Colonic mucosa (tissue), 4 donors: ENCODE data around the gene RNF144A. TPM values are rescaled to one million over a fixed set of nuclear protein-coding genes. Genes with fewer than 3 reads are reported as not detected.

Experiments
- DNase-seq: peaks from one replicate; pipeline ENCODE4 v3.0.0-alpha.2; 2020
- H3K27ac ChIP-seq: fragments of 200-600 bp; one replicate; pipeline ENCODE4 v1.8.0; 2021
- H3K27me3 ChIP-seq: fragments of 200-600 bp; one replicate; pipeline ENCODE4 v1.8.0; 2021
- H3K36me3 ChIP-seq: fragments of 200-600 bp; one replicate; pipeline ENCODE4 v1.8.0; 2021
- H3K4me1 ChIP-seq: fragments of 200-600 bp; one replicate; pipeline ENCODE4 v1.8.0; 2021; ENCODE audit warnings: mild to moderate bottlenecking
- H3K4me3 ChIP-seq: fragments of 200-600 bp; one replicate; pipeline ENCODE4 v1.8.0; 2021
- H3K9ac ChIP-seq, 2 donors: one replicate each; pipeline ENCODE4 v1.7.0; 2013; ENCODE audit warnings: control low read depth in 2 of 2, low read depth in 2 of 2, low read length in 2 of 2
- H3K9me3 ChIP-seq: fragments of 200-600 bp; one replicate; pipeline ENCODE4 v1.8.0; 2021
- CTCF ChIP-seq: fragments of 200-600 bp; IDR thresholded peaks from one replicate; pipeline ENCODE4 v1.8.0; 2022; ENCODE audit warnings: antibody characterized with exemption, mild to moderate bottlenecking
- intact Hi-C: fragments of 100-400 bp; cut with DNase I; formaldehyde crosslinking; loops from one replicate; pipeline ENCODE4 v1.14.1; 2022
- total RNA-seq, 2 donors: library from RNA; stranded (reverse); fragmentation: NEBNext Ultra II Directional in 1 of 2; extraction: Animal tissue kit (Norgen Biotek cat#: 25700) in 1 of 2; gene quantifications; one replicate each; pipeline ENCODE4 v1.2.1, GENCODE V29; 2021
- donor health status: healthy.
- donor health status: DM: no; HTN: no; CAD: no.
- donor health status: DM: no; HTN: no; CAD: no.

The RNF144A gene
- total RNA-seq, 2 donors from 2014 or later: 13.9 to 22.6 TPM

GRCh38 chr2:6982449-6982848, 65.2 kb downstream of the RNF144A start:
- intact Hi-C loops: no loop called here
- H3K27me3 ChIP-seq: no peaks in the 10 kb centered on the region
- no peaks in the 10 kb centered on the region for H3K36me3 ChIP-seq
- H3K9me3 ChIP-seq: no peaks in the 10 kb centered on the region
- DNase-seq: no peak
- H3K27ac ChIP-seq: no peak overlapping the region
- H3K4me3 ChIP-seq: no peak overlapping the region
- no peak overlapping the region for H3K9ac ChIP-seq
- no peak for TF ChIP-seq CTCF
- no peaks in the 10 kb centered on the region for H3K4me1 ChIP-seq

GRCh38 chr2:6982934-6983589, 65.8 kb downstream of the RNF144A start:
- Histone ChIP-seq H3K4me3 (no peak overlapping the region), H3K27ac (no peak overlapping the region), H3K27me3 (no peaks in the 10 kb centered on the region), H3K9me3 (no peaks in the 10 kb centered on the region), H3K9ac (no peak overlapping the region), H3K4me1 (no peaks in the 10 kb centered on the region), H3K36me3 (no peaks in the 10 kb centered on the region)
- DNase-seq: no peak
- intact Hi-C loops: no loop called here
- no peak for TF ChIP-seq CTCF

GRCh38 chr2:6986301-6986911, 69.2 kb downstream of the RNF144A start:
- no peak for TF ChIP-seq CTCF
- H3K4me3 ChIP-seq: no peak overlapping the region
- H3K27me3 ChIP-seq: no peaks in the 10 kb centered on the region
- intact Hi-C loops: no loop called here
- H3K4me1 ChIP-seq: no peaks in the 10 kb centered on the region
- no peak overlapping the region for H3K9ac ChIP-seq
- H3K27ac ChIP-seq: no peak overlapping the region
- no peak for DNase-seq
- H3K9me3 ChIP-seq: no peaks in the 10 kb centered on the region
- H3K36me3 ChIP-seq: no peaks in the 10 kb centered on the region

- DNase-seq: no peak
- intact Hi-C loops: no loop called here
- H3K27ac ChIP-seq: no peak overlapping the region
These were observed 69.7 kb downstream of the RNF144A start for GRCh38 chr2:6986912-6987361.

GRCh38 chr2:6990871-6991270, 73.7 kb downstream of the RNF144A start:
- no peaks in the 10 kb centered on the region for H3K9me3 ChIP-seq
- no peak overlapping the region for H3K4me3 ChIP-seq
- no peak overlapping the region for H3K27ac ChIP-seq
- intact Hi-C loops: no loop called here
- no peaks in the 10 kb centered on the region for H3K4me1 ChIP-seq
- H3K36me3 ChIP-seq: no peaks in the 10 kb centered on the region
- no peaks in the 10 kb centered on the region for H3K27me3 ChIP-seq
- no peak for TF ChIP-seq CTCF
- H3K9ac ChIP-seq: no peak overlapping the region
- DNase-seq: no peak

More at GRCh38 chr2:6986912-6987361, 69.7 kb downstream of the RNF144A start:
- Histone ChIP-seq H3K27me3 (no peaks in the 10 kb centered on the region), H3K9ac (no peak overlapping the region), H3K36me3 (no peaks in the 10 kb centered on the region), H3K4me1 (no peaks in the 10 kb centered on the region), H3K9me3 (no peaks in the 10 kb centered on the region), H3K4me3 (no peak overlapping the region)
- no peak for TF ChIP-seq CTCF
